HL-60 (cell line): ENCODE results near the gene CELSR2.

Source experiments
- DNase-seq, 2 experiments: peaks; one replicate each; pipeline ENCODE4 v3.0.0-alpha.2; 2010 to 2020; ENCODE audit warnings: low read depth in 1 of 2, low spot score in 1 of 2
- H3K27ac ChIP-seq: fragments of 250-450 bp; sonication (Bioruptor Pico); replicated peaks from 2 replicates; pipeline ENCODE4 v1.5.1; 2020; ENCODE audit warnings: mild to moderate bottlenecking, moderate library complexity
- H3K27me3 ChIP-seq: fragments of 250-450 bp; sonication (Bioruptor Pico); 2 replicates; pipeline ENCODE4 v1.5.1; 2021; ENCODE audit warnings: mild to moderate bottlenecking, moderate library complexity; ENCODE audit not compliant: insufficient read depth, poor library complexity, severe bottlenecking
- H3K4me3 ChIP-seq: replicated peaks from 2 replicates; pipeline ENCODE4 v1.5.1; 2011; ENCODE audit warnings: mild to moderate bottlenecking, control low read depth, low read length; ENCODE audit not compliant: insufficient read depth
- GABPA ChIP-seq: IDR thresholded peaks from 2 replicates; pipeline ENCODE4 v1.6.1; 2012; ENCODE audit warnings: low read depth
- POLR2AphosphoS5 ChIP-seq: IDR thresholded peaks from 2 replicates; pipeline ENCODE4 v1.6.1; 2012; ENCODE audit warnings: low read depth
- REST ChIP-seq: IDR thresholded peaks from 2 replicates; pipeline ENCODE4 v1.6.1; 2012; ENCODE audit warnings: low read depth; ENCODE audit not compliant: insufficient replicate concordance
- SPI1 ChIP-seq: IDR thresholded peaks from 2 replicates; pipeline ENCODE4 v1.6.1; 2012; ENCODE audit warnings: low read depth, mild to moderate bottlenecking, borderline replicate concordance
- TF ChIP-seq, protein P1 (sequence below): IDR thresholded peaks from one replicate; pipeline ENCODE4 v1.5.1; 2011; ENCODE audit warnings: low read length, control low read depth, inconsistent platforms; ENCODE audit not compliant: insufficient read depth

The CELSR2 gene

DNA sequence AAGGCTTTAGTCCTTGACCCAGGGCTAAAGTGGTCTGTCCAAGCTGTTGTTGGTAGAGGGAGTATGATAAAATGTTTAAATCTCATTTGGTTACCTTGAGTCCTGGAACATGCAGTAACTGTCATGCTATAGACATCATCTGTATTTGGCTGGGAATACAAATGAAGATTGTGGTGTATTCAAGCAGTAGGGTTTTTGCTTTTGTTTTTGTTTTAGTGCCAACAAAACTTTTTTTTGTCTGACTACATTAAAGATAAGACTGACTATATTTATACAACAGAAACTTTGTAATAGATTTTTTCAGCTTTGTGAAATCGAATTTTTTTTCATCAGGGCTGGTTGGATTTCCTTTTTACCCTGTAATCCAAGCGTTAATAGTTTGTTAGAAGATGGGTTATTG lies 43.0 kb upstream of the CELSR2 start:
- no peak for TF ChIP-seq SPI1
- no peak for TF ChIP-seq REST
- TF ChIP-seq GABPA, result no peak
- TF ChIP-seq, protein P1, sequence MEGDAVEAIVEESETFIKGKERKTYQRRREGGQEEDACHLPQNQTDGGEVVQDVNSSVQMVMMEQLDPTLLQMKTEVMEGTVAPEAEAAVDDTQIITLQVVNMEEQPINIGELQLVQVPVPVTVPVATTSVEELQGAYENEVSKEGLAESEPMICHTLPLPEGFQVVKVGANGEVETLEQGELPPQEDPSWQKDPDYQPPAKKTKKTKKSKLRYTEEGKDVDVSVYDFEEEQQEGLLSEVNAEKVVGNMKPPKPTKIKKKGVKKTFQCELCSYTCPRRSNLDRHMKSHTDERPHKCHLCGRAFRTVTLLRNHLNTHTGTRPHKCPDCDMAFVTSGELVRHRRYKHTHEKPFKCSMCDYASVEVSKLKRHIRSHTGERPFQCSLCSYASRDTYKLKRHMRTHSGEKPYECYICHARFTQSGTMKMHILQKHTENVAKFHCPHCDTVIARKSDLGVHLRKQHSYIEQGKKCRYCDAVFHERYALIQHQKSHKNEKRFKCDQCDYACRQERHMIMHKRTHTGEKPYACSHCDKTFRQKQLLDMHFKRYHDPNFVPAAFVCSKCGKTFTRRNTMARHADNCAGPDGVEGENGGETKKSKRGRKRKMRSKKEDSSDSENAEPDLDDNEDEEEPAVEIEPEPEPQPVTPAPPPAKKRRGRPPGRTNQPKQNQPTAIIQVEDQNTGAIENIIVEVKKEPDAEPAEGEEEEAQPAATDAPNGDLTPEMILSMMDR, result no peak
- TF ChIP-seq POLR2AphosphoS5, result no peak
- no peaks in the 10 kb centered on the region for H3K27me3 ChIP-seq
- H3K27ac ChIP-seq, result no peak overlapping the region
- no peak for DNase-seq
- H3K4me3 ChIP-seq, result no peak overlapping the region

GRCh38 chr1:109207467-109208103 lies 41.8 kb upstream of the CELSR2 start:
- no peaks in the 10 kb centered on the region for H3K27me3 ChIP-seq
- no peak for DNase-seq
- TF ChIP-seq SPI1, result no peak
- TF ChIP-seq REST, result no peak
- TF ChIP-seq POLR2AphosphoS5, result no peak
- no peak for TF ChIP-seq GABPA
- TF ChIP-seq, protein P1, result no peak
- no peak overlapping the region for H3K4me3 ChIP-seq
- H3K27ac ChIP-seq, result no peak overlapping the region

DNA sequence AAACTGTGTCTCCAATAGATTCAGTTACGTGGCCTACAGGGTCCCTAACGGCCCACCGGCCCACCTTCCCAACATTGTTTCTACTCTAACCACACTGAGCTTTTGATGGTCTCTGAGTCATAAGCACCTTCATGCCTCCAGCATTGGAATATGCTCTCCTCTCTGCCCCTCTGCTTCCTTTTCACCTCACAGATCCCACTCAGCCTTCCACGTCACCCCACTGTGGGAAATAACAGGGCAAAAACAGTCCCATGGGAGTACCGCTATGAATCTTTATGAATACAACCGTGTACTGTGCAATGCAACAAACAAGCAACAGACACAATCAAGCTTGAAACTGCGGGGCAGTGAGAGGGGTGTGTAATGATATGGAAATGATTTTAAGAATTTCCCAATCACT lies 40.9 kb upstream of the CELSR2 start:
- H3K27me3 ChIP-seq, result no peaks in the 10 kb centered on the region
- DNase-seq, result no peak
- no peak overlapping the region for H3K4me3 ChIP-seq
- no peak overlapping the region for H3K27ac ChIP-seq
- TF ChIP-seq, protein P1, result no peak
- TF ChIP-seq GABPA (no peak), REST (no peak), SPI1 (no peak), POLR2AphosphoS5 (no peak)
